ENCODE measurements around the gene FARP1.

The FARP1 gene

GRCh38 chr13:98390086-98390715, 247.3 kb downstream of the FARP1 start:
- peaks cover 94% of the 10 kb centered on the region for H3K36me3 ChIP-seq
- no peak for DNase-seq
- H3K27me3 ChIP-seq (ENCODE audit: insufficient read depth, low read depth, severe bottlenecking) = no peaks in the 10 kb centered on the region
- TF ChIP-seq CTCF (IDR thresholded peaks at IDR 0.05; ENCODE audit: low read depth, low read length) = no peak
- H3K9me3 ChIP-seq (ENCODE audit: severe bottlenecking) = no peaks in the 10 kb centered on the region
- no peak overlapping the region for H3K27ac ChIP-seq
- no peak overlapping the region for H3K4me3 ChIP-seq (ENCODE audit: low read depth, low read length)

GRCh38 chr13:98393873-98394272, 251.0 kb downstream of the FARP1 start:
- Histone ChIP-seq H3K9me3 (ENCODE audit: severe bottlenecking) (no peaks in the 10 kb centered on the region), H3K36me3 (peaks cover 87% of the 10 kb centered on the region), H3K27me3 (ENCODE audit: insufficient read depth, low read depth, severe bottlenecking) (no peaks in the 10 kb centered on the region), H3K4me3 (ENCODE audit: low read depth, low read length) (no peak overlapping the region), H3K27ac (no peak overlapping the region)
- DNase-seq = no peak
- TF ChIP-seq CTCF (IDR thresholded peaks at IDR 0.05; ENCODE audit: low read depth, low read length) = no peak

GRCh38 chr13:98394820-98395510, 252.1 kb downstream of the FARP1 start:
- Histone ChIP-seq H3K4me3 (ENCODE audit: low read depth, low read length) (no peak overlapping the region), H3K36me3 (peaks cover 83% of the 10 kb centered on the region), H3K27me3 (ENCODE audit: insufficient read depth, low read depth, severe bottlenecking) (no peaks in the 10 kb centered on the region), H3K27ac (no peak overlapping the region), H3K9me3 (ENCODE audit: severe bottlenecking) (no peaks in the 10 kb centered on the region)
- no peak for TF ChIP-seq CTCF (IDR thresholded peaks at IDR 0.05; ENCODE audit: low read depth, low read length)
- no peak for DNase-seq

- Histone ChIP-seq H3K27ac (no peak overlapping the region), H3K4me3 (ENCODE audit: low read depth, low read length) (no peak overlapping the region), H3K27me3 (ENCODE audit: insufficient read depth, low read depth, severe bottlenecking) (no peaks in the 10 kb centered on the region), H3K36me3 (peaks cover 78% of the 10 kb centered on the region), H3K9me3 (ENCODE audit: severe bottlenecking) (no peaks in the 10 kb centered on the region)
- TF ChIP-seq CTCF (IDR thresholded peaks at IDR 0.05; ENCODE audit: low read depth, low read length) = no peak
- DNase-seq = no peak
Measured at GRCh38 chr13:98396071-98396710, 253.3 kb downstream of the FARP1 start.

GRCh38 chr13:98397221-98397620, 254.3 kb downstream of the FARP1 start:
- Histone ChIP-seq H3K27me3 (ENCODE audit: insufficient read depth, low read depth, severe bottlenecking) (no peaks in the 10 kb centered on the region), H3K4me3 (ENCODE audit: low read depth, low read length) (no peak overlapping the region), H3K36me3 (peaks cover 70% of the 10 kb centered on the region), H3K27ac (no peak overlapping the region), H3K9me3 (ENCODE audit: severe bottlenecking) (no peaks in the 10 kb centered on the region)
- DNase-seq = no peak
- TF ChIP-seq CTCF (IDR thresholded peaks at IDR 0.05; ENCODE audit: low read depth, low read length) = peak; percentile 47; the same call in 1 of the 2 replicates
